Neural cell (in vitro differentiated cells): ENCODE measurements around the gene PDC. TPM values are rescaled to one million over a fixed set of nuclear protein-coding genes. Genes with fewer than 3 reads are reported as not detected.

Experiments used
- H2AFZ ChIP-seq: fragments of 200-600, 300-800 bp; sonication (generic), shearing (Covaris generic); 2 replicates; pipeline ENCODE4 v1.6.0; 2014; ENCODE audit warnings: low read depth, mild to moderate bottlenecking, antibody characterized with exemption, low read length, moderate library complexity
- H3F3A ChIP-seq: fragments of 200-600 bp; shearing (Covaris generic); 2 replicates; pipeline ENCODE4 v1.6.1; 2016; ENCODE audit warnings: mild to moderate bottlenecking, moderate library complexity, mixed read lengths, antibody characterized with exemption, low read length; ENCODE audit not compliant: insufficient read depth, poor library complexity, severe bottlenecking
- H3K27ac ChIP-seq: fragments of 200-600, 300-800 bp; sonication (generic), shearing (Covaris generic); 2 replicates; pipeline ENCODE4 v1.5.1; 2014; ENCODE audit warnings: mild to moderate bottlenecking, low read length, moderate library complexity
- H3K27me3 ChIP-seq: fragments of 300-800, 200-600 bp; sonication (generic), shearing (Covaris generic); 2 replicates; pipeline ENCODE4 v1.6.0; 2014; ENCODE audit warnings: mild to moderate bottlenecking, low read depth, low read length, moderate library complexity; ENCODE audit not compliant: insufficient read depth
- H3K36me3 ChIP-seq: fragments of 300-800, 200-600 bp; sonication (generic), shearing (Covaris generic); 2 replicates; pipeline ENCODE4 v1.5.1; 2014; ENCODE audit warnings: mild to moderate bottlenecking, antibody characterized with exemption, low read length, moderate library complexity; ENCODE audit not compliant: insufficient read depth
- H3K4me2 ChIP-seq: fragments of 300-800, 200-600 bp; sonication (generic), shearing (Covaris generic); 2 replicates; pipeline ENCODE4 v1.6.0; 2014; ENCODE audit warnings: mild to moderate bottlenecking, low read length
- H3K4me3 ChIP-seq: fragments of 300-800, 200-600 bp; sonication (generic), shearing (Covaris generic); 2 replicates; pipeline ENCODE4 v1.5.1; 2014; ENCODE audit warnings: mild to moderate bottlenecking, low read length, moderate library complexity
- H3K79me2 ChIP-seq: fragments of 200-600 bp; shearing (Covaris generic); replicated peaks from 2 replicates; pipeline ENCODE4 v1.6.0; 2014; ENCODE audit warnings: mild to moderate bottlenecking, low read length, moderate library complexity; ENCODE audit not compliant: insufficient read depth
- H3K9ac ChIP-seq: fragments of 300-800, 200-600 bp; sonication (generic), shearing (Covaris generic); 2 replicates; pipeline ENCODE4 v1.6.1; 2016; ENCODE audit warnings: mild to moderate bottlenecking, low read length, mixed read lengths
- H3K9me2 ChIP-seq: fragments of 200-600 bp; shearing (Covaris generic); 2 replicates; pipeline ENCODE4 v1.6.1; 2016; ENCODE audit warnings: mild to moderate bottlenecking, low read length, mixed read lengths; ENCODE audit not compliant: insufficient read depth
- H3K9me3 ChIP-seq: fragments of 200-600, 300-800 bp; sonication (generic), shearing (Covaris generic); 2 replicates; pipeline ENCODE4 v1.6.1; 2016; ENCODE audit warnings: mild to moderate bottlenecking, mixed run types, low read length, moderate library complexity, mixed read lengths
- H4K20me1 ChIP-seq: fragments of 200-600 bp; shearing (Covaris generic); 2 replicates; pipeline ENCODE4 v1.6.1; 2016; ENCODE audit warnings: mild to moderate bottlenecking, mixed run types; ENCODE audit not compliant: insufficient read depth
- EP300 ChIP-seq: fragments of 450-650 bp; conservative IDR thresholded peaks from 2 replicates; pipeline ENCODE4 v1.6.1; 2014; ENCODE audit warnings: antibody characterized with exemption, mild to moderate bottlenecking, moderate library complexity; ENCODE audit not compliant: poor library complexity, severe bottlenecking
- EZH2 ChIP-seq: fragments of 200-600, 300-800 bp; shearing (Covaris generic), sonication (generic); IDR thresholded peaks from 2 replicates; pipeline ENCODE4 v1.6.1; 2014; ENCODE audit warnings: antibody characterized with exemption, low read length, borderline replicate concordance, mild to moderate bottlenecking; ENCODE audit not compliant: insufficient read depth, poor library complexity, severe bottlenecking
- MXI1 ChIP-seq: fragments of 450-650 bp; conservative IDR thresholded peaks from 2 replicates; pipeline ENCODE4 v1.6.1; 2014; ENCODE audit warnings: antibody characterized with exemption, mild to moderate bottlenecking; ENCODE audit not compliant: poor library complexity, severe bottlenecking
- POLR2AphosphoS5 ChIP-seq: IDR thresholded peaks from 2 replicates; pipeline ENCODE4 v1.6.1; 2012
- RAD21 ChIP-seq: fragments of 450-650 bp; conservative IDR thresholded peaks from 2 replicates; pipeline ENCODE4 v1.6.1; 2014; ENCODE audit warnings: antibody characterized with exemption, mild to moderate bottlenecking, moderate library complexity
- SMC3 ChIP-seq: fragments of 450-650 bp; conservative IDR thresholded peaks from 2 replicates; pipeline ENCODE4 v1.6.1; 2014; ENCODE audit warnings: antibody characterized with exemption, mild to moderate bottlenecking, moderate library complexity; ENCODE audit not compliant: poor library complexity
- TAF1 ChIP-seq: IDR thresholded peaks from 2 replicates; pipeline ENCODE4 v1.6.1; 2012; ENCODE audit warnings: low read depth
- polyA plus RNA-seq: library from polyadenylated mRNA; depleted of rRNA; stranded (reverse); fragments of >200 nt; gene quantifications from 2 replicates; pipeline ENCODE4 v1.2.3, GENCODE V29; 2014
- TF ChIP-seq, protein P1 (sequence below): fragments of 450-650 bp; IDR thresholded peaks from 2 replicates; pipeline ENCODE4 v1.5.1; 2014; ENCODE audit warnings: antibody characterized with exemption, mild to moderate bottlenecking, moderate library complexity; ENCODE audit not compliant: poor library complexity, severe bottlenecking
- TF ChIP-seq, protein P2 (sequence below): IDR thresholded peaks from 2 replicates; pipeline ENCODE4 v1.6.1; 2012; ENCODE audit warnings: borderline replicate concordance

PDC gene
- polyA plus RNA-seq, 1 donor from 2014 or later: not detected

DNA sequence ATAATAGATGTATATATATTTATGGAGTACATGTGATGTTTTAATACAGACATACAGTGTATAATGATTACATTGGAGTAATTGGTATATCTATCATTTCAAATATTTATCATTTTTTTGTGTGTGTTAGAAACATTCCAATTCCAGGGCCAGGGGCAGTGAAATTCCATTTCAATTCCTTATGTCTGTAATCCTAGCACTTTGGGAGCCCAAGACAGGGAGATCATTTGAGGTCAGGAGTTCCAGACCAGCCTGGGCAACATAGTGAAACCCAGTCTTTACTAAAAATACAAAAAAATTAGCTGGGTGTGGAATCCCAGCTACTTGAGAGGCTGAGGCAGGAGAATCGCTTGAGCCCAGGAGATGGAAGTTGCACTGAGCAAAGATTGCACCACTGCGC, 30.4 kb upstream of the PDC start:
- Histone ChIP-seq H3K4me2 (no peak overlapping the region), H3K9ac (no peak overlapping the region), H4K20me1 (no peaks in the 10 kb centered on the region), H3K79me2 (no peaks in the 10 kb centered on the region), H3K9me3 (no peaks in the 10 kb centered on the region), H3F3A (no peaks in the 10 kb centered on the region), H3K9me2 (no peaks in the 10 kb centered on the region), H2AFZ (no peak overlapping the region), H3K4me3 (no peak overlapping the region), H3K27me3 (no peaks in the 10 kb centered on the region), H3K27ac (no peak overlapping the region), H3K36me3 (no peaks in the 10 kb centered on the region)
- no peak for TF ChIP-seq POLR2AphosphoS5
- no peak for TF ChIP-seq EZH2
- TF ChIP-seq, protein P1, sequence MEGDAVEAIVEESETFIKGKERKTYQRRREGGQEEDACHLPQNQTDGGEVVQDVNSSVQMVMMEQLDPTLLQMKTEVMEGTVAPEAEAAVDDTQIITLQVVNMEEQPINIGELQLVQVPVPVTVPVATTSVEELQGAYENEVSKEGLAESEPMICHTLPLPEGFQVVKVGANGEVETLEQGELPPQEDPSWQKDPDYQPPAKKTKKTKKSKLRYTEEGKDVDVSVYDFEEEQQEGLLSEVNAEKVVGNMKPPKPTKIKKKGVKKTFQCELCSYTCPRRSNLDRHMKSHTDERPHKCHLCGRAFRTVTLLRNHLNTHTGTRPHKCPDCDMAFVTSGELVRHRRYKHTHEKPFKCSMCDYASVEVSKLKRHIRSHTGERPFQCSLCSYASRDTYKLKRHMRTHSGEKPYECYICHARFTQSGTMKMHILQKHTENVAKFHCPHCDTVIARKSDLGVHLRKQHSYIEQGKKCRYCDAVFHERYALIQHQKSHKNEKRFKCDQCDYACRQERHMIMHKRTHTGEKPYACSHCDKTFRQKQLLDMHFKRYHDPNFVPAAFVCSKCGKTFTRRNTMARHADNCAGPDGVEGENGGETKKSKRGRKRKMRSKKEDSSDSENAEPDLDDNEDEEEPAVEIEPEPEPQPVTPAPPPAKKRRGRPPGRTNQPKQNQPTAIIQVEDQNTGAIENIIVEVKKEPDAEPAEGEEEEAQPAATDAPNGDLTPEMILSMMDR: no peak
- no peak for TF ChIP-seq TAF1

GRCh38 chr1:186487163-186487562, 26.2 kb upstream of the PDC start:
- Histone ChIP-seq H3K4me2 (no peak overlapping the region), H3K36me3 (no peaks in the 10 kb centered on the region), H3K9me3 (no peaks in the 10 kb centered on the region), H3F3A (no peaks in the 10 kb centered on the region), H3K27me3 (no peaks in the 10 kb centered on the region), H3K4me3 (no peak overlapping the region), H4K20me1 (no peaks in the 10 kb centered on the region), H3K79me2 (no peaks in the 10 kb centered on the region), H3K9ac (no peak overlapping the region), H3K9me2 (no peaks in the 10 kb centered on the region), H3K27ac (no peak overlapping the region), H2AFZ (no peak overlapping the region)
- TF ChIP-seq RAD21: no peak
- TF ChIP-seq MXI1: no peak
- TF ChIP-seq, protein P2, sequence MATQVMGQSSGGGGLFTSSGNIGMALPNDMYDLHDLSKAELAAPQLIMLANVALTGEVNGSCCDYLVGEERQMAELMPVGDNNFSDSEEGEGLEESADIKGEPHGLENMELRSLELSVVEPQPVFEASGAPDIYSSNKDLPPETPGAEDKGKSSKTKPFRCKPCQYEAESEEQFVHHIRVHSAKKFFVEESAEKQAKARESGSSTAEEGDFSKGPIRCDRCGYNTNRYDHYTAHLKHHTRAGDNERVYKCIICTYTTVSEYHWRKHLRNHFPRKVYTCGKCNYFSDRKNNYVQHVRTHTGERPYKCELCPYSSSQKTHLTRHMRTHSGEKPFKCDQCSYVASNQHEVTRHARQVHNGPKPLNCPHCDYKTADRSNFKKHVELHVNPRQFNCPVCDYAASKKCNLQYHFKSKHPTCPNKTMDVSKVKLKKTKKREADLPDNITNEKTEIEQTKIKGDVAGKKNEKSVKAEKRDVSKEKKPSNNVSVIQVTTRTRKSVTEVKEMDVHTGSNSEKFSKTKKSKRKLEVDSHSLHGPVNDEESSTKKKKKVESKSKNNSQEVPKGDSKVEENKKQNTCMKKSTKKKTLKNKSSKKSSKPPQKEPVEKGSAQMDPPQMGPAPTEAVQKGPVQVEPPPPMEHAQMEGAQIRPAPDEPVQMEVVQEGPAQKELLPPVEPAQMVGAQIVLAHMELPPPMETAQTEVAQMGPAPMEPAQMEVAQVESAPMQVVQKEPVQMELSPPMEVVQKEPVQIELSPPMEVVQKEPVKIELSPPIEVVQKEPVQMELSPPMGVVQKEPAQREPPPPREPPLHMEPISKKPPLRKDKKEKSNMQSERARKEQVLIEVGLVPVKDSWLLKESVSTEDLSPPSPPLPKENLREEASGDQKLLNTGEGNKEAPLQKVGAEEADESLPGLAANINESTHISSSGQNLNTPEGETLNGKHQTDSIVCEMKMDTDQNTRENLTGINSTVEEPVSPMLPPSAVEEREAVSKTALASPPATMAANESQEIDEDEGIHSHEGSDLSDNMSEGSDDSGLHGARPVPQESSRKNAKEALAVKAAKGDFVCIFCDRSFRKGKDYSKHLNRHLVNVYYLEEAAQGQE: no peak
- no peak for TF ChIP-seq TAF1
- no peak for TF ChIP-seq EZH2
- no peak for TF ChIP-seq EP300
- TF ChIP-seq SMC3: no peak
- TF ChIP-seq, protein P1: no peak
- TF ChIP-seq POLR2AphosphoS5: no peak
